A204.1 (cell line): ENCODE results near the gene KCNQ1.

Experiments used
- FAIRE-seq: peaks from 2 replicates; lab custom pipeline; 2012; peaks lifted over from hg19 to GRCh38; lab: Jason Lieb, UNC

The KCNQ1 gene

DNA sequence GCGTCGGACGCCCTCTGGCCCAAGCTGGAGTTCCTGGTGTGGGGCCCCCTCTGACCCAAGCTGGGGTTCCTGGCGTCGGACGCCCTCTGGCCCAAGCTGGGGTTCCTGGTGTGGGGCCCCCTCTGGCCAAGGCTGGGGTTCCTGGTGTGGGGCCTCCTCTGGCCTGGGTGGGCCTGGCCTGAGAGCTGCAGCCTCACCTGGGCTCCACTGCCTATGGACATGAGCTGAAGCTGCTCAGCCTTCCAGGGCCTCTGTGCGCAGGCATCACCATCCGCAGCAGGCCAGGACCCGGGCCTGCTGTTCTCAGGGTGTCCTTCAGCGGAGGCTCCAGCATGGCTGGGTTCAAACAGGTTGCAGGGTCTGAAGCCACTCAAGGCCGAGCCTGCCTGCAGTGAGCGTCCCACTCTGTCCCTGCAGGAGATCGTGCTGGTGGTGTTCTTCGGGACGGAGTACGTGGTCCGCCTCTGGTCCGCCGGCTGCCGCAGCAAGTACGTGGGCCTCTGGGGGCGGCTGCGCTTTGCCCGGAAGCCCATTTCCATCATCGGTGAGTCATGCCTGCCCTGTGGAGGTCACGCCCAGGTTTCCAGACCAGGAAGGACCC lies 125.5 kb downstream of the KCNQ1 start:
- no peak for FAIRE-seq

DNA sequence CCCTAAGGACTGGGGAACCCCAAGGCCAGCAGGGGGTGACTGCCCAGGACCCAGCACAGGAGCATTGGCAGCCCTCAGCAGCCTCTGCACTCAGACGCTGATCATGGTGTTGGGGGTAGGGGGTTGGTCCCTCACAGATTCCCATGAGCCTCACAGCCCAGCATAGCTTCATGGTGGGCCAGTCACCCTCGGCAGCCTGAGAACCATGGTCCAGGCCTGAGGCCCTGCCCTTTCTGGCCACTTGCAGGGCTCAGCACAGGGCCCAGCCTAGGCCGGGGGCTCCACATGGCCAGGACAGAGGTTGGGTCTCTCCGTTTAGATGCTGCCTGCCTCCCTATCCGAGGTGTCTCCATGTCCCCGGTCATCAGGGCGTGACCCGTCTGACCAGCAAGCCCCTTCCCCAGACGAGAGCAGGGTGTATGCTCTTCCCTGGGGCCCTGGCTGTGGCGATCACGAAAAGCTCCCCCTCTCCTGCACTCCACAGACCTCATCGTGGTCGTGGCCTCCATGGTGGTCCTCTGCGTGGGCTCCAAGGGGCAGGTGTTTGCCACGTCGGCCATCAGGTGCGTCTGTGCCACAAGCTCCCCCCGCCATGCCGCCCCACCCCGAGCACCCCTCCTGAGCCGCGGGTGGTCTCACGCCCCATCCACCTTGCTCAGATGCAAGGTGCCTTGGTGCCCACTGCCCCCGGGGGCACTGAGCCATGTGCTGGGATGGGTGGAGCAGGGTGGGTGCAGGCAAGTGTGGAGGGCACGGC lies 126.2 kb downstream of the KCNQ1 start:
- no peak for FAIRE-seq

DNA sequence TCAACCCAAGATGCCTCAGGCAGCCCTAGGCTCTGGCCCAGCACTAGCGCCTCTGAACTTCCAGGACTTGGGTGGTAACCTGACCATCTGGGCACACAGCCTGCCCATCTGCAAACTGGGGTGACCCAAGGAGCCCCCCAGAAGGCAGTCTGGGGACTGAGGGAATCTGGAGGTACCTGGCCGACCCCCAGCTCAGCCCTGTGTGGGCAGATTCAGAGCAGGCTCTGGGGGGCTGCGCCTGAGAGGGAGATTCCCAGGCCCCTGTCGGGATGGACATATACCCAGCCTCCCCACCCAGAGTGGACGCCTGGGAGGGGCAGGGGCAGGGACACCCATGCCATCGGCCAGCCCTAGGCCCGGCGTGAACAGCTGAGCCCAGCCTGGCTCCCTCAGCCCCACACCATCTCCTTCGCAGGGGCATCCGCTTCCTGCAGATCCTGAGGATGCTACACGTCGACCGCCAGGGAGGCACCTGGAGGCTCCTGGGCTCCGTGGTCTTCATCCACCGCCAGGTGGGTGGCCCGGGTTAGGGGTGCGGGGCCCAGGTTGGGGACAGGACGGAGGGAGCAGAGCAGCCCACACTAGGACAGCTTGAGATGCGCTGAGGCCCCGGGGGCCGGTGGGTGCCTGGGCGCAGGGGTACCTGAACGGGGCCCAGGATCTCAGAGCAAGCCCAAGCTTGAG lies 126.9 kb downstream of the KCNQ1 start:
- no peak for FAIRE-seq

DNA sequence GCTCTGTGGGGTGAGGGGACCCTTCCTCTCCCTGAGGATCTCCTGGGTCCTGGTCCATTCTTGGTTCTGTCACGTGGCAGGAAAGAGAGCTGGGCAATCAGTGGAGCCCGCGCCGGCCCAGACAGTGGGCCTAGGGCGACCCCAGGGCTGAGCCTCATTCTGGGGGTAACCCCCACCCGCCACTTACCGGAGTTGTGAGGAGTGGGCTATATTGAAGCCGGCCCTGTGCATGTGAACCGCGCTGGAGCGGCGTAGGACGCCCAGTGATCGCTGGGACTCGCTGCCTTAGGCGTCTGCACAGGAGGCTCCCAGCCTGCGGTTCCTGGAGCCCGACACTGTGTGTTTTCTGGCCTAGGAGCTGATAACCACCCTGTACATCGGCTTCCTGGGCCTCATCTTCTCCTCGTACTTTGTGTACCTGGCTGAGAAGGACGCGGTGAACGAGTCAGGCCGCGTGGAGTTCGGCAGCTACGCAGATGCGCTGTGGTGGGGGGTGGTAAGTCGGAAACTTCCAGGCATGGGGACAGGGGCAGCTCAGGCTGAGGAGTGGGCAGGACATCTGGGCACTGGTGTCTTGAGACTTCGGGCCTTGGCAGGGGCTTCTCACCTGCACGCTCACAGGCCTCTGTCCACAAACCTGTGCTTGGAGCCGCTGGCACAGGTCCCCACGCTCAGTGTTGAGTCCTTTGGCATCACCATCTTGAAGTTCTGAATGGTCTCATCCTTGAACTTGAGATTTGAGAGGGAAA lies 127.9 kb downstream of the KCNQ1 start:
- no peak for FAIRE-seq

DNA sequence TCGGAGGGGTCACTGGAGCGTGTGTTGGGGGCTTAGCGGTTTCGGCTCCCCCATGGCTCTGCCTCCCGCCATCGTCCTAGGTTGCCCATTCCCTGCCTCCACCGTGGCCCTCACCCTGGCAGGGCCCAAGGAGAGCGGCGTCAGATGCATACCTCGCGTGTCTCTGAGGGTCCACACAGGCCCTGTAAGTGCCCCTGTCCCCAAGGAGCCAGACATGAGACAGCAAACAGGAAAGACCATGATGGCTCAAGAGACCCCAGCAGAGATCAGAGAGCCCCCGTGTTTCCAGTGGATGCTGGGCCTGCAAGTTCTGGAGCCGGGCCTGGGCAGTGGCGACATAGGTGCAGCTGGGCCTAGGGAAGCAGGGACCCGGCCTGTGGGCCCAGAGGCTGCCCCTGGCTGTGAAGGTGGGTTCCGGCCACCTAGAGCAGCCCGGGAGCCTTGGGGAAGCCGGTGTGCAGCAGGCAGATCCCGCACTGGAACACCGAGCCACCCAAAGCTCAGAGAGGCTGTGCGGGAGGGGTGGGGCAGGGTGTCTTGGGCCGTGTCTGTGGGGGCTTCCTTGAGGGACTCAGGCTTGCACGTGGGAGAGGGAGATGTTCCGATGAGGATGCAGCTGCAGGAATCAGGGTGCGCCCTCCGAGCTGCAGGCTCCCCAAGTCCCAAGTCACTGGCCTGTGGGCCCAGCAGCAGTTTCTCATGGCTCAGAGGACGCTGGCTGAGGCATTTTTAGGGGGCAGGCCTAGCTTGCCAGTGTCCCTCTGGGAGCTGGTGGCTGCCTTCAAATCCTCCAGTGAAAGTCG lies 128.6 kb downstream of the KCNQ1 start:
- FAIRE-seq: no peak

DNA sequence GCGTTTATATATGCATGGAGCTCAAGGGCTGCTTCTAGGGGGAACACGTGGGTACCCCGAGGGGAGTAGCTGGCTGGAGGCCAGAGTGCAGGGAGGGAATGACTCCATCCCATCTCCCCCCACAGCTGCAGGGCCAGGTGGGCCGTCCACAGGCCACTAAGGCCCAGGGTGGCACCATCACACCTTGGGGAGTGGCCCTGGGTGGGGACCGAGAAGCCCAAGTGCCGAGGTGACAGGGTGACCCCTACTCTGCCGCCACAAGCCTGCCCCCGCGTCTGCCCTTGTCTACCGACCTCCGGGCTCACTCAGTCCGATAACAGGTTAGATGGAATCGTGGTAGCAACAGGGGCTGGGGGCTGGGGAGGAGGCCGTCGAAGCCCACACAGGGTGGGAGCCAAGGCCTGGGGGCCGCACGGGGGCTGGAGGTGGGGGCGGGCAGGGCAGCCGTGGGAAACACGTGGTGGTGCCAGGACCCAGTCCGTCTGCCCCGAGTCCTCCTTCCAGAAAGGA lies 129.3 kb downstream of the KCNQ1 start:
- no peak for FAIRE-seq

DNA sequence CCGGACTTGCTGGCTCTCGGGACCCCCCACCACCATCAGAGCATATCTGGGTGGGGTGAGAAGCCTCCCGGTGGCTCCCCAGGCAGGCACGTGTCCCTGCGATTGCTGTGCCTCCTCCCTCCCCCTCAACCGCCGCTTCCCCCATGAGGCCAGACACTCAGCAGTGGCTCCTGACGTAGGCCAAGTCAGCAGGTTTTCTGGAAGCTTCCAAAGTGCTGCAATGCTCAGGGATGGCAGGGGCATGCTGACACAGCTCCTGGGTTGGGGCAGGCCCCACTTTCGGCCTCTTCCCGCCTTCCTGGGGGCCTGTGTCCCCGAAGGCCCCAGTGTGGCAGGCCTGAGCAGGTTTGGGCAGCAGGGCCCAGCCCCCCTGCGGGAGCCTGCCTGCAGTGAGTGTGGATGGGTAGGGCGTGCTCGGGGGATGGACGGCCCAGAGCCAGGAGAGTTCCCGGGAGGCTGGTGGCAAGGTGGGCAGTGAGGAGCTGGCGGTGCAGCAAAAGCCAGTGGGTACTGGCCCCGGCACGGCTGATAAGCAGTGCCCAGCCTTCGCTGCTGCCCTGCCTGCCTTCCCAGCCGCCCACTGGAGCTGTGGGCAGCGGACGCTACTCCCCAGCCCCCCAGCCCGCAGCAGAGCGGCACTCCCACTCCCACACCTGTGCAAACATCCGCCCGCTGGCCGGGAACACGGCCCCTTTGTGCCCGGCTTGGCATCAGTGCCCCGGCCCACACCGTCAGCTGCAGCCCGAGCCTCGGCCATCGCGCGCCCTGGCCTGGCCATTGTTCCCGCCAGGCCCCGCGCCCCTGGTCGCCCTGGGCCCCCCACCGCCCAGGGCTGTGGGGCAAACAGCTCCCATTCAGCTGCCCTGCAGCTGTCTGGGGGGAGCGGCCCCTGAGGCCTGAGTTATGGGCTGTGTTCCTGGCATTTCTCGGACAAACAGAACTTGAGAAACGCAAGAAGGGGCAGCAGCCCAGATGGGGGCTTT lies 130.0 kb downstream of the KCNQ1 start:
- no peak for FAIRE-seq

DNA sequence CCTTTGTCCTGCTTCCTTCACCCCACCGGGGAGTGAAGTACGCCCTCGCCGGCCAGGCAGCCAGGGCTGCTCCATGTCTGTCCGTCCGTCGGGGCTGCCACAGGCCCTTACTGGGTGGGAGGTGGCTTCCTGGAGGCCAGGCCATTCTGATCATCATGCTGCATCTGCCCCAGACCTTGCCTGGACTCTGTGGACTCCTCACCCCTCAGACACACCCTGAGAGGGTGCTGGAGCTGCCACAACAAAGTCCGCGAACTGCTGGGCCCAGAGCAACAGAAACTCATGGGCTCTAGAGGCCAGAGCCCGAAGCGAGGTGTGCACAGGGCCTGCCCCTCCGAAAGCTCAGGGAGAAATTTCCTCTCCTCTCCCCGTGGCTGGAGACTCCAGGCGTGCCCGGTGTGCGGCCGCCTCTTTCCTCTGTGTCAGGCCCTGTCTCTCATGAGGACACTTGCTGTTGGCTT lies 130.8 kb downstream of the KCNQ1 start:
- no peak for FAIRE-seq

DNA sequence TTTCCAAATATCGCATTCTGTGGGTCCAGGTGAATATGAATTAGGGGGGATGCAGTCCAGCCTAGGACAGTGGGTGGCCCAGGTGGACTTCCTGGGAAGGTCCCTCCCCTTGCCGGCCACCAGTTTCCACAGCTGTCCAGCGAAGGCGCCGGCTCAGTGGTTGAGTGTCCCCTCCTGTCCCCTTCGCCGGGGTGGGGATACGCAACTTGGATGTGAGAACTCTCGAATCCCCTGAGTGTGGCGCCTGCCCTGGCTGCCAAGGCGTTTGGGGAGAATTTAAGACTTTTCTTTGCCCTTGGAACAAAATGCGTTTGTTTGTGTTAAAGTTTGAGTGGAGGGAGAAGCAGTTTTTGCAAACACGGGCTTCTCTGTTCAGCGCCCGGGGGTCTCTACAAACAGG lies 131.3 kb downstream of the KCNQ1 start:
- FAIRE-seq: no peak

DNA sequence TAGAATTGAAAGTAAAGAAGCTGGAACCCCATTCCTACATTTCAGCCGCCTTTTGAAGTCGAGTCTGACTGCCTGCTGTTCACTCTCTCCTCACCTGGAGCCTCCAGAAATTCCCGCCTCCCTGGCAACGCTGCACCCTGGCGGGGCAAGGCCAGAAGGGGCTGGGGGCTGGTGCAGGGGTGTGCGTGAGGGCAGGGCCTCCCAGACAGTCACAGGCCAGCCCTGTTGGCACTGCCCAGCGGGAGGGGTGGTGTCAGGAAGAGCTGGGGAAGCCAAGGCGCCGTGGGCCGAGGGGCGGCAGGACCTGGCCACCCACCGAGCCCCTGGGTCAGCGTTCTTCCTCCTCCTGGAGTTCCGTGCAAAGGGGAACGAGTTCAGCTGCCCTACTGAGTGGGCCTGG lies 131.7 kb downstream of the KCNQ1 start:
- FAIRE-seq: no peak

DNA sequence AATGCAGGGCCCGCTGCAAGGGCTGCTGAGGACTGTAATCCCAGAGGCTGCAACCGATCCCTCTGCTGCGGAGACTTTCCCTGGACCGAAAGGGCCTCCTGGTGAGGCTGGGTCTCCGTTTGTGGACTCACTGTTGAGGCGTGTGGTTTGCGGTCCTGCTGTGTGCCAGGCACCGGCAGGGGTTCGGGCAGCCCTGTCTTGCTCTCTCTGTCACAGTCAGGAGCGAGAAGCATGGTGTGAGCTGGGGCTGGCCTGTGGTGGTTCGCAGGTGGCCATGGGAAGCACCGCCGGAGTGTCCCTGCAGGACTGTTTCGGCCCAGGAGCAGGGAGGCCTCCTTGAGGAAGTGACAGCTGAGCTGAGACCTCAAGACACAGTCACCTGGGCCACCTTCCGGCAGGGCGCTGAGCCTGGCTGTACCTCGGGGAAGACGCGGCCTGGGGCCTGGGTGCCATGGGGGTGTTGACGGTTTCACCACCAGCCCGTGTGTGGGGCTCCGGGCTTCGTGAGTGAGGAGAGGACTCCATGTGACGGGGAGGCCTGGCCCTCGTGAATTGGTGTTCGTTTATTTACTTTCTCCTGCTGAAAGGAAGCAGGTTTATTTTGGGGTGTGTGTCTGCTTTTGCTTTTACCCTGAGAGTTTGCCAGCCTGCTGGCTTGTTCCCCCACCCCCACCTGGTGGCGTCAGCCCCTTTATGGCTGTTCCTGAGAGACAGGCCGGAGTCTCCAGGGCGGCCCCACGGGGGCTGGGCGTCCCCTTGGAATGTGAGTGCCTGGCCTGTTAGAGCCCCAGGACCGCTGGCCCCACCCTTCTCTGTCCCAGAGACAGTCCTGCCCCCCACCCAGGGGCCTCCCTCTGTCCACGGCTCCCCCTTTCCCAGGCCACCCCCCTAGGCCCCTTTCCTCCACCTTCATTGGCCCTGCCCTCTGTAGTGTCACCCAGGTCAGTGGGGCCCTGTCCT lies 132.5 kb downstream of the KCNQ1 start:
- FAIRE-seq: no peak

DNA sequence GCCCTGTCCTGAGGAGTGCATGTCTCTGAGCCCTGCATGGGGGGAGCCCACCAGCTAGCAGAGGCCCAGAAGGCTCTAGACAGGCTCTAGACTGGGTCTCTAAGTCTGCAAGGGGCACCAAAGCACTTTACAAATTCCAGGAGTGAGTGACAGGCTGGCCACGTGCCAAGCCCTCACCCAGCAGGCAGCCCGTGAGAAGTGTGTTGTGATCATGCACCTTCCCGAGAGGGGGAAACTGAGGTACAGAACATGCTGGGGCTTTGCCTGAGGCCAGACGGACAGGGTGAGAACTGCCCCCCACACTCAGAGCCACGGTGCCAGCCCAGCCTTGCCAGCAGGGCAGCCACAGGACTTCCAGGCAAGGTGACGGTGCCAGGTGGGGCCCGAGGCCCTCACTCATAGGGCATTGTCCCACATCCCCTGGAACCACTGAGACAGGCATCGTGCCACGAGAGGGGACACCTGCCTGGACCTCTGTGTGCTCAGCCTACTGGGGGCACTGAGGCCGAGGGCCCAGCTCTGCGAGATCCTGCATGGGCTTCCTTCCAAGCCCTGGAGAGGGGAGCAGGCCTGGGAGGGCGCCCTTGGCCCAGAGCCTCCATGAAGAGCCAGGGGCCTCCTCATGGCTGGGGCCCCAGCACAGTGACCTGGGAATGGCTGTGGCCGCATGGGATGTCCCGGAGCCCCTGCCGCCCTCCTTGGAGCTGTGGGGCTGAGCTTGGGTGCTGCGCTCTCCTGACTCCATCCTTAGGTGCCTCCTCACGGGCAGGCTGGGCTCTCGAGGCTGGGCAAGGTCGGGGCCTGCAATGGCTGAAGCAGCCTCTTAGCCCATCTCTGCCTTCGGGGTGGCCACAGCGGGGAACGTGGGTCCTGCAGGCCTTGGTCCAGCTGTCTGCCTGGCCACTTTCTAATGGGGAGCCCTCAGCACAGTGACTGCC lies 133.5 kb downstream of the KCNQ1 start:
- no peak for FAIRE-seq

DNA sequence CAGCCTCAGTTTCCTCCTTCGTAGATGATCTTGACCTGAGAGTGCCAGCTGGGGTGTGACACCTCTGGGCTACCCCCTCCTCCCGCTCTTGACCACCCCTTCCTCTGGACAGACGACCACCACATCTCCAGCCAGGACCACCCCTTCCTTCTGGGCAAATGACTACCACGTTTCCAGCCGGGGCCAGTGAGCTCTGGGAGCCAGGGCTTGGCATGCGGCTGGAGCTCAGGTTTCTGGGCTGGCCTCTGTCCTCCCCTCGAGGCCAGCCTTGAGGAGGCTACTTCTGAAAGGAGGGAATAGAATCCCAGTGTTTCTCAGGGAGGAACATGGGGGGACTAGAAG lies 134.1 kb downstream of the KCNQ1 start:
- FAIRE-seq: no peak

DNA sequence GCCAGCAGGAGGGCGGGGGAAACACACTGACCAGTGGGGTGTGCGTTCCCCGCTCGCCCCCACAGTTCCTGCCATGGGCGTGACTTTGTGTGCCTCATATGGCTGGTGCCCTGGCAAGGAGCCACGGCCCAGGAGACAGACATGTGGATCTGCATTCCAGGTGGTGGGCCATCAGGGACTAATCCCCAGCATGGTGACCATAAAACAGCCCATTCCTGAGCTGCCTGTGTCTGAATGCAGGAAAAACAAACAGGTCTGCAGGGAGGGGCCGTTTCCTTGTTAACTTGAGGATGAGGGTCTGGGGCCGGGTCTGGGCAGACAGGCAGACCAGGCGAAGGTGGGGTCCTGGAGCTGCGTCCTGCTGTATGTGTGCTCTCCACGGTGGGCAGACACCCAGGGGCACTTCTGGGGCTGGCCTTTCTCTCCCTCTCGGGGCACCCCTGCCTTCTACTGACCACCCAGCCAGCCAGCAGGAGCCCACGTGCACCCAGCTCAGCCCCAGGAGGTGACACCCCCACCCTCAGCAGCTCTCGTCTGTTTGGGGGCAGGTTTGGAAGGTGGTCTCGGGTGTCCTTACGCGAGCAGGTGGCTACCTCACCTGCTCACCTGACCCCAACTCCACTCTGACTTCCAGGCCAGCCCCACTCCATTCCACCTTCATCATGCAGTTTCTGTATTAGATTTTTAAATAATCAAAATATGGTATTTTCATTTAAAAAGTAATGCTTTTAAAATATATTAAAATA lies 134.7 kb downstream of the KCNQ1 start:
- no peak for FAIRE-seq

DNA sequence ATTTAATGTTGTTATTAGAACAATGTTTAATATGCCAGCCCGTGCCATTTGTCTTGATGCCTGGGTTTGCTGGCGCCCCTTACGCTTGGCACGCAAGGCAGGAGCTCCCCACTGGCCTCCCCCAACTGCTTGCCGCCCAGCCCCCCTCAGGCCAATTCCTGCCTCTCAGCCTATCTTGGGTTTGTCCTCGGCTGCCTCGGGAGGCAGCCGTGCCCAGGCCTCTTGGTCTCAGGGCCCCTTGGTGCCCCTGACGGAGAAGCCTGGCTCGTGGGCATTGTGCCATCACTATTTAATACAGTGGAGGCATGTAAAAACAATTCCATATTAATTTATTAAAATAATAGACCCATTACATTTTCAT lies 135.2 kb downstream of the KCNQ1 start:
- no peak for FAIRE-seq

DNA sequence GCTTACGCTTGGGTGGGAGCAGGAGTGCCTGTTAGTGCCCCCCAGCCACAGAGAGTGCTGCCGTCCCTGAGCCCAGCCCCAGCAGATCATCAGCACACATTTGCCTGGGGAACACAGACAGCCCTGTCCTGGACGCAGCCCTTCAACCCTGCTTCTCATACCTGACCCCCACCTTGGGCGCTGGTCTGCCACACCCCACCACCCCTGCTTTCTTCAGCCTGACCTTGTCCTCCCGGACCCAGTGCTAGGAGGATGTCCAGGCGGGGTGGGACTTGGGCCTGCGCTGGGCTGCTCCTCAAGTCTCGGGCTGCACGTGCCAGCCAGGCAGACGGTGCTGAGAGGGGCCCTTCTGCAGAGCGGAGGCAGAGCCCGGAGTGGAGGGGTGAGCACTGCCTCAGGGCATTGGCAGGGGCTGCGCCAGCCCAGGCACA lies 135.8 kb downstream of the KCNQ1 start:
- FAIRE-seq: no peak

DNA sequence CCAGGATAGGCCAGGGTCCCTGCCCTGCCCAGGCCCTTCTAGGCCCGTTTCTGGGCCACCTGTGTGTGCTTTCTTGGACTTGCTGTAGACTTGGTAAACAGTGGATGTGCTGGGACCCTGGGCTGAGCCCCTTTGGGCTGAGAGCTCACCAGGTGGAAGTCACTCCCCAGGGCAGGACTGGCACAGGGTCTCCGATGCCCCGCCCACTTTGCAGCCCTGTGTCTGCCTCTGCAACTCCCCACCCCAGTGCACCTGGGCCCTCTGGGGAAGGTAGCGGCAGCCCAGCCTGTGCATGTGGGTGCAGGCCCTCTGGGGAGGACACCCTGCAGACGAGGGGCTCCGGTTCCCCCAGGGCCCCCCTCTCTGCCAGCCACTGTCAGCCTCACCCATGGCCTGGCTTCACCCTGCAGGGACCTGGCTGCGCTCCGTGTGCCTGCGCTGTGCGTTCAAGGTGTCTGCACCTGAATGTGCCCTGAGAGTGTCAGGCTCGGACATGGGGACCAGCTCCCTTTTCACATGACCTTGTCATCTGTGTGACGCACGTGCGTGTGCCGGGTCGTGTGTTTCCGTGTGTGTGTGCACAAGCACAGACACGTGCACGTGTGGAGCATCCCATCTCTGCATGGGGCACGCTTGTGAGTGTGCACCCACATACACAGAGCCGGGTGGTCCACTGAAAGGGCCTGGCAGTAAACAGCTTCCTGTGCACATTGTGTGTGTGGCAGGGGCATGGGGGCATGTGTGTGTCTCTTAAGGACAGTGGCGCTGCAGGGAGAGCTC lies 136.5 kb downstream of the KCNQ1 start:
- no peak for FAIRE-seq
